NCI-H510A (cell line): ENCODE results near the gene FYB2.
"Not testable (repeated sequence)": the region's sequence is repeated elsewhere in the genome, so short reads cannot be mapped to it uniquely, and the experiment has no call there.

Source experiments
- DNase-seq: peaks from one replicate; lab custom pipeline; 2025; lab: John Stamatoyannopoulos, UW

FYB2 gene

GRCh38 chr1:56788588-56788987, 30.6 kb downstream of the FYB2 start:
- DNase-seq = no peak

GRCh38 chr1:56788102-56788501, 31.1 kb downstream of the FYB2 start:
- DNase-seq = no peak

GRCh38 chr1:56787330-56787729, 31.9 kb downstream of the FYB2 start:
- DNase-seq = no peak

GRCh38 chr1:56782773-56783172, 36.4 kb downstream of the FYB2 start:
- no peak for DNase-seq

- DNase-seq = no peak
Measured at GRCh38 chr1:56780826-56781225, 38.4 kb downstream of the FYB2 start.

GRCh38 chr1:56780128-56780750, 39.0 kb downstream of the FYB2 start:
- DNase-seq = no peak

- no peak for DNase-seq
Measured at GRCh38 chr1:56777972-56778371, 41.2 kb downstream of the FYB2 start.

GRCh38 chr1:56774732-56775131, 44.5 kb downstream of the FYB2 start:
- not testable (repeated sequence) for DNase-seq

- DNase-seq = no peak
Measured at GRCh38 chr1:56774067-56774609, 45.1 kb downstream of the FYB2 start.

- DNase-seq = no peak
Measured at GRCh38 chr1:56773341-56774066, 45.7 kb downstream of the FYB2 start.

GRCh38 chr1:56771717-56772116, 47.5 kb downstream of the FYB2 start:
- DNase-seq = no peak

GRCh38 chr1:56758794-56759193, 60.4 kb downstream of the FYB2 start:
- no peak for DNase-seq

- no peak for DNase-seq
Measured at GRCh38 chr1:56758135-56758534, 61.1 kb downstream of the FYB2 start.

GRCh38 chr1:56755911-56756310, 63.3 kb downstream of the FYB2 start:
- no peak for DNase-seq

GRCh38 chr1:56754708-56755479, 64.3 kb downstream of the FYB2 start:
- DNase-seq = no peak

- DNase-seq = no peak
Measured at GRCh38 chr1:56745231-56745630, 74.0 kb downstream of the FYB2 start.

- DNase-seq = no peak
Measured at GRCh38 chr1:56728964-56729363, 90.2 kb downstream of the FYB2 start.

- no peak for DNase-seq
Measured at GRCh38 chr1:56726706-56727105, 92.5 kb downstream of the FYB2 start.

GRCh38 chr1:56719171-56719570, 100.0 kb downstream of the FYB2 start:
- no peak for DNase-seq

- DNase-seq = no peak
Measured at GRCh38 chr1:56715156-56715555, 104.0 kb downstream of the FYB2 start.

- DNase-seq = no peak
Measured at GRCh38 chr1:56713112-56713511, 106.1 kb downstream of the FYB2 start.

- no peak for DNase-seq
Measured at GRCh38 chr1:56712150-56712549, 107.1 kb downstream of the FYB2 start.

GRCh38 chr1:56710646-56711045, 108.6 kb downstream of the FYB2 start:
- DNase-seq = no peak
